ENCODE data around the gene HNF1B. TPM values are rescaled to one million over a fixed set of nuclear protein-coding genes. Genes with fewer than 3 reads are reported as not detected.

The HNF1B gene
- total RNA-seq, 1 donor from 2014 or later = 10.5 TPM

DNA sequence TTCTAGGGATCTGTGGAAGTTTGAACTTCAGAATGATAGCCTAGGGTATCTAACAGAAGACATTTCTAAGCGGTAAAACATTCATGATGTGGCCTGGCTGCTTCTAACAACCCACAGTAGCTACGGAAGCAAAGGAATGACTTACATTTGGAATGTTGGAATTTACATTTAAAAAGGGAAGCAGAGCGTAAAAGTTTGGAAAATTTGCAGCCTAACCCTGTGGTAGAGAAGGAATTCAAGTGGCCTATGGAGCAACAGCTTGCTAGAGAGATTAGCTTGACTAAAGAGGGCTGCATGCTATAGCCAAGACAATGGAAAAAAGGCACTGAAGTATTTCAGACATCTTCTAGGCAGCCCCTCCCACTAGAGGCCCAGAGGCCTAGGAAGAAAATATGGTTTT, 50.1 kb downstream of the HNF1B start:
- H3K9me3 Mint-ChIP-seq (ENCODE audit: low read depth) = peaks cover 5% of the 10 kb centered on the region
- peaks cover 7% of the 10 kb centered on the region for H3K36me3 Mint-ChIP-seq (ENCODE audit: low read depth)

DNA sequence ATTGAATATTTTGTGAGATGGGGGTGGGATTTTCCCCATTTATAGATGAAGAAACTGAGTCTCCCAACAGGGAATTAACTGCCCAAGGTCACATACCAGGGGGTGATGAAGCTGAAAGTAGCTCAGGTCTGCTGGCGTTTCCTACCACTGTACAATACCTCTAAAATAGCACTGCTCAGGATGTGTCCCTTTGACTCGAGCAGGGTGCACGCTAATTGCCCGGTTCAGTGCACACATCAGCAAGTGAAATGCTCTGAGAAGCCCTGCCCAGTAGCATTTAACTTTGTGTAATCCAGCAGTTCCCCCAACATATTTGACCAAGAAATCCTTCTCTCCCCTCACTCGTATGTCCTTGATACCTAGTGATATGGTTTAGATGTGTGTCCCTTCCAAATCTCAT, 51.5 kb downstream of the HNF1B start:
- TF ChIP-seq, protein P1, sequence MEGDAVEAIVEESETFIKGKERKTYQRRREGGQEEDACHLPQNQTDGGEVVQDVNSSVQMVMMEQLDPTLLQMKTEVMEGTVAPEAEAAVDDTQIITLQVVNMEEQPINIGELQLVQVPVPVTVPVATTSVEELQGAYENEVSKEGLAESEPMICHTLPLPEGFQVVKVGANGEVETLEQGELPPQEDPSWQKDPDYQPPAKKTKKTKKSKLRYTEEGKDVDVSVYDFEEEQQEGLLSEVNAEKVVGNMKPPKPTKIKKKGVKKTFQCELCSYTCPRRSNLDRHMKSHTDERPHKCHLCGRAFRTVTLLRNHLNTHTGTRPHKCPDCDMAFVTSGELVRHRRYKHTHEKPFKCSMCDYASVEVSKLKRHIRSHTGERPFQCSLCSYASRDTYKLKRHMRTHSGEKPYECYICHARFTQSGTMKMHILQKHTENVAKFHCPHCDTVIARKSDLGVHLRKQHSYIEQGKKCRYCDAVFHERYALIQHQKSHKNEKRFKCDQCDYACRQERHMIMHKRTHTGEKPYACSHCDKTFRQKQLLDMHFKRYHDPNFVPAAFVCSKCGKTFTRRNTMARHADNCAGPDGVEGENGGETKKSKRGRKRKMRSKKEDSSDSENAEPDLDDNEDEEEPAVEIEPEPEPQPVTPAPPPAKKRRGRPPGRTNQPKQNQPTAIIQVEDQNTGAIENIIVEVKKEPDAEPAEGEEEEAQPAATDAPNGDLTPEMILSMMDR (IDR thresholded peaks at IDR 0.05) = no peak
- H3K27me3 Mint-ChIP-seq (ENCODE audit: low read depth) = no peaks in the 10 kb centered on the region
- H3K27ac Mint-ChIP-seq (ENCODE audit: unreplicated experiment) = no peak overlapping the region
- DNase-seq (ENCODE audit: low spot score) = no peak
- H3K4me1 Mint-ChIP-seq (ENCODE audit: low read depth) = peaks cover 5% of the 10 kb centered on the region
- H3K9me3 Mint-ChIP-seq (ENCODE audit: low read depth) = peaks cover 5% of the 10 kb centered on the region
- no peak overlapping the region for H3K4me3 Mint-ChIP-seq (ENCODE audit: unreplicated experiment)
- H3K36me3 Mint-ChIP-seq (ENCODE audit: low read depth) = peaks cover 7% of the 10 kb centered on the region

More for the DNA sequence above, 50.1 kb downstream of the HNF1B start:
- no peak for DNase-seq (ENCODE audit: low spot score)
- TF ChIP-seq, protein P1 (IDR thresholded peaks at IDR 0.05) = no peak
- H3K4me1 Mint-ChIP-seq (ENCODE audit: low read depth) = peaks cover 11% of the 10 kb centered on the region
- H3K27me3 Mint-ChIP-seq (ENCODE audit: low read depth) = no peaks in the 10 kb centered on the region
- H3K4me3 Mint-ChIP-seq (ENCODE audit: unreplicated experiment) = no peak overlapping the region
- no peak overlapping the region for H3K27ac Mint-ChIP-seq (ENCODE audit: unreplicated experiment)

DNA sequence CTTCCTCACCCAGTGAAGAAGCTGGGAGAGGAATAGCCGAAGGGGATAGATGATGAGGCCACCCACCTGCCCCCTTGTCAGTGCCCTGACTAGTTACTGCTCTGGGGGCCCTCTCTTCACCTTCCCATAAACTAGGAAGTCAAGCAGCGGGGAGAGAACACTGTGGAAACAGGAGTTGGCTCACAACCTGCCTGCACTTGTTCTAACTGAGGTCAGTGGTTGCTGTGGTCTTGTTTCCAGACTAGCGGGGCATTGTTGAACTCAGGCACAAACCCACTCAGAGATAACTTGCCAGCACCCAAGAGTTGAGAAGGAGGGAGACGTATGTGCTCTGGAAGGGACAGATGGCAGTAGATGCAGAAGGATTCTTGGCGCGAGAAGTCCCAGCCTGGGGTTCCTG, 53.1 kb downstream of the HNF1B start:
- TF ChIP-seq, protein P1 (IDR thresholded peaks at IDR 0.05) = no peak
- Mint-ChIP-seq H3K4me1 (ENCODE audit: low read depth) (no peaks in the 10 kb centered on the region), H3K36me3 (ENCODE audit: low read depth) (peaks cover 6% of the 10 kb centered on the region), H3K4me3 (ENCODE audit: unreplicated experiment) (no peak overlapping the region), H3K27ac (ENCODE audit: unreplicated experiment) (no peak overlapping the region), H3K9me3 (ENCODE audit: low read depth) (peaks cover 5% of the 10 kb centered on the region), H3K27me3 (ENCODE audit: low read depth) (no peaks in the 10 kb centered on the region)
- DNase-seq (ENCODE audit: low spot score) = no peak

DNA sequence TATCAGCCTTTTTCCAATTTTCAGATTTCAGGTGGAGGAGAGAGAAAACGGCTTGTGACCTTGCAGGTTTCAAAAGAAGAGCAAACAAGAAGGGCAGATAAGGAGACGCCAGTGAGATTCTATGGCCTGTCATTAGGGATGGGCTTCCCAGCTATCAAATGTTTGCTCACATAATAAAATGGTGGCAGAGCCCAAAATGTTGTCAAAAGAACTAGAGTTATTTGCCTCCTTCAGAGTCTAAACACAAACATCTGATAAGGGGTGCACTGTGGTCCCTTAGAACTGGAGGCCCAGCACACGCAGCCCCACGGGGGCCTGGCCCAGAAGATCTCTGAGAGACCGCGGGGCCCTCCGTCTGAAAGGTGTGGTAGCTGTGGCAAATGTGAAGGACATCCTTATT, 55.5 kb downstream of the HNF1B start:
- no peak overlapping the region for H3K27ac Mint-ChIP-seq (ENCODE audit: unreplicated experiment)
- H3K27me3 Mint-ChIP-seq (ENCODE audit: low read depth) = no peaks in the 10 kb centered on the region
- DNase-seq (ENCODE audit: low spot score) = no peak

DNA sequence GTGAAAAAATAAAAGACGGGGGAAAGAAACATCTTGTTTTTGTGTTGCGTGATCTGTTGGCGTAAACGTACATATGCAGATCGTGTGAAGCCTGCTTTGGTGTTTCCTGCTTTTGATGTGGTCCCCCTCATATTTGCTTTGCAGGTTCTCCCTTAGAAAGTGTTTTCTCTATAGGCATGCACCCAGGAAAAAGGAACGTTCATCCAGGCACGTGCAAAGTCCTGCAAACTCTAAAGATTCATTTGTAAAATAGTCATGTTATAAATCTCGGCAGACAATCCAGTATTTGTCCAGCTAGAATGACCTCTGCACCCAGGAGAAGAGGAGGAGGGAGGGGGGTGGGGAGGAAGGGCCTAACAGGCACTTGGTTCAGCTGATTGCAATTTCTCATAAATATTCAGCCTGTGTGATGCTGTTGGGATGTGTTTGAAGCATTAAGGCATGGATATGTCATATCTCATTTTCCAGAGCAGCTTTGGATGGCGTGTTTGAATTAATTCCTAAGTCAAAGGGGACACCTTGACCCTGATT, 61.3 kb downstream of the HNF1B start:
- peaks cover 3% of the 10 kb centered on the region for H3K9me3 Mint-ChIP-seq (ENCODE audit: low read depth)
- TF ChIP-seq, protein P1 (IDR thresholded peaks at IDR 0.05) = no peak
- H3K4me3 Mint-ChIP-seq (ENCODE audit: unreplicated experiment) = no peak overlapping the region
- H3K36me3 Mint-ChIP-seq (ENCODE audit: low read depth) = peaks cover 3% of the 10 kb centered on the region
- no peak for DNase-seq (ENCODE audit: low spot score)
- no peak overlapping the region for H3K27ac Mint-ChIP-seq (ENCODE audit: unreplicated experiment)
- no peaks in the 10 kb centered on the region for H3K4me1 Mint-ChIP-seq (ENCODE audit: low read depth)
- no peaks in the 10 kb centered on the region for H3K27me3 Mint-ChIP-seq (ENCODE audit: low read depth)

More for the DNA sequence above, 55.5 kb downstream of the HNF1B start:
- Mint-ChIP-seq H3K4me3 (ENCODE audit: unreplicated experiment) (no peak overlapping the region), H3K4me1 (ENCODE audit: low read depth) (no peaks in the 10 kb centered on the region), H3K9me3 (ENCODE audit: low read depth) (peaks cover under 1% of the 10 kb centered on the region), H3K36me3 (ENCODE audit: low read depth) (no peaks in the 10 kb centered on the region)
- TF ChIP-seq, protein P1 (IDR thresholded peaks at IDR 0.05) = no peak
